Vagina (tissue), 2 donors: ENCODE measurements around the gene KLC4.

Experiments
- CTCF ChIP-seq, 3 experiments: fragments of 450-650 bp in 2 of 3; fragments of 200-600 bp in 1 of 3; sonication (generic) in 1 of 3; IDR thresholded peaks; one replicate each; pipeline ENCODE4 v1.5.1; 2017 to 2019; ENCODE audit warnings: antibody characterized with exemption in 3 of 3, mild to moderate bottlenecking in 2 of 3, moderate library complexity in 2 of 3
- POLR2A ChIP-seq, 2 donors: fragments of 450-650 bp; IDR thresholded peaks; one replicate each; pipeline ENCODE4 v1.6.1; 2017; ENCODE audit warnings: antibody characterized with exemption in 2 of 2, mild to moderate bottlenecking in 2 of 2, moderate library complexity in 2 of 2

- TF ChIP-seq POLR2A (IDR thresholded peaks at IDR 0.05) (peak in 1 of 2 donors; percentile 22), CTCF (IDR thresholded peaks at IDR 0.05) (no peak)
Observed at GRCh38 chr6:43075670-43076463, 16.4 kb downstream of the KLC4 start, which contains the start of gene PTK7.
